Ishikawa (cell line): ENCODE data around the gene ADM2.

Source experiments
- CEBPB ChIP-seq: IDR thresholded peaks from 2 replicates; pipeline ENCODE4 v1.6.1; 2012
- CREB1 ChIP-seq: IDR thresholded peaks from 2 replicates; pipeline ENCODE4 v1.6.1; 2012; ENCODE audit warnings: low read depth
- EP300 ChIP-seq: IDR thresholded peaks from 2 replicates; pipeline ENCODE4 v1.6.1; 2012; ENCODE audit warnings: borderline replicate concordance
- FOXM1 ChIP-seq: IDR thresholded peaks from 2 replicates; pipeline ENCODE4 v1.6.1; 2012; ENCODE audit warnings: low read depth, borderline replicate concordance
- NFIC ChIP-seq: IDR thresholded peaks from 2 replicates; pipeline ENCODE4 v1.6.1; 2012
- RAD21 ChIP-seq: IDR thresholded peaks from 2 replicates; pipeline ENCODE4 v1.6.1; 2012; ENCODE audit warnings: low read depth
- TAF1 ChIP-seq: IDR thresholded peaks from 2 replicates; pipeline ENCODE4 v1.6.1; 2012; ENCODE audit warnings: low read depth, mild to moderate bottlenecking
- TEAD4 ChIP-seq: IDR thresholded peaks from 2 replicates; pipeline ENCODE4 v1.6.1; 2012
- YY1 ChIP-seq: IDR thresholded peaks from 2 replicates; pipeline ENCODE4 v1.6.1; 2012; ENCODE audit warnings: low read depth
- ZBTB7A ChIP-seq: IDR thresholded peaks from 2 replicates; pipeline ENCODE4 v1.6.1; 2012; ENCODE audit warnings: low read depth
- TF ChIP-seq, protein P1 (sequence below): IDR thresholded peaks from 2 replicates; pipeline ENCODE4 v1.6.1; 2012
- TF ChIP-seq, protein P2 (sequence below): IDR thresholded peaks from 2 replicates; pipeline ENCODE4 v1.6.1; 2012; ENCODE audit warnings: low read depth, mild to moderate bottlenecking

- TF ChIP-seq EP300 (no peak), RAD21 (no peak), YY1 (no peak), TAF1 (no peak), NFIC (no peak), FOXM1 (no peak), ZBTB7A (no peak), CREB1 (no peak), CEBPB (no peak), TEAD4 (no peak)
- TF ChIP-seq, protein P1, sequence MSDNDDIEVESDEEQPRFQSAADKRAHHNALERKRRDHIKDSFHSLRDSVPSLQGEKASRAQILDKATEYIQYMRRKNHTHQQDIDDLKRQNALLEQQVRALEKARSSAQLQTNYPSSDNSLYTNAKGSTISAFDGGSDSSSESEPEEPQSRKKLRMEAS = no peak
- TF ChIP-seq, protein P2, sequence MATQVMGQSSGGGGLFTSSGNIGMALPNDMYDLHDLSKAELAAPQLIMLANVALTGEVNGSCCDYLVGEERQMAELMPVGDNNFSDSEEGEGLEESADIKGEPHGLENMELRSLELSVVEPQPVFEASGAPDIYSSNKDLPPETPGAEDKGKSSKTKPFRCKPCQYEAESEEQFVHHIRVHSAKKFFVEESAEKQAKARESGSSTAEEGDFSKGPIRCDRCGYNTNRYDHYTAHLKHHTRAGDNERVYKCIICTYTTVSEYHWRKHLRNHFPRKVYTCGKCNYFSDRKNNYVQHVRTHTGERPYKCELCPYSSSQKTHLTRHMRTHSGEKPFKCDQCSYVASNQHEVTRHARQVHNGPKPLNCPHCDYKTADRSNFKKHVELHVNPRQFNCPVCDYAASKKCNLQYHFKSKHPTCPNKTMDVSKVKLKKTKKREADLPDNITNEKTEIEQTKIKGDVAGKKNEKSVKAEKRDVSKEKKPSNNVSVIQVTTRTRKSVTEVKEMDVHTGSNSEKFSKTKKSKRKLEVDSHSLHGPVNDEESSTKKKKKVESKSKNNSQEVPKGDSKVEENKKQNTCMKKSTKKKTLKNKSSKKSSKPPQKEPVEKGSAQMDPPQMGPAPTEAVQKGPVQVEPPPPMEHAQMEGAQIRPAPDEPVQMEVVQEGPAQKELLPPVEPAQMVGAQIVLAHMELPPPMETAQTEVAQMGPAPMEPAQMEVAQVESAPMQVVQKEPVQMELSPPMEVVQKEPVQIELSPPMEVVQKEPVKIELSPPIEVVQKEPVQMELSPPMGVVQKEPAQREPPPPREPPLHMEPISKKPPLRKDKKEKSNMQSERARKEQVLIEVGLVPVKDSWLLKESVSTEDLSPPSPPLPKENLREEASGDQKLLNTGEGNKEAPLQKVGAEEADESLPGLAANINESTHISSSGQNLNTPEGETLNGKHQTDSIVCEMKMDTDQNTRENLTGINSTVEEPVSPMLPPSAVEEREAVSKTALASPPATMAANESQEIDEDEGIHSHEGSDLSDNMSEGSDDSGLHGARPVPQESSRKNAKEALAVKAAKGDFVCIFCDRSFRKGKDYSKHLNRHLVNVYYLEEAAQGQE = no peak
These were observed 41.0 kb downstream of the ADM2 start for GRCh38 chr22:50522208-50522805.
